H9 (cell line): Measurements from ENCODE around the gene KRTAP19-4. TPM values are rescaled to one million over a fixed set of nuclear protein-coding genes. Genes with fewer than 3 reads are reported as not detected.
"Not testable (repeated sequence)": the region's sequence is repeated elsewhere in the genome, so short reads cannot be mapped to it uniquely, and the experiment has no call there.

ENCODE experiments used
- DNase-seq: peaks from one replicate; pipeline ENCODE4 v3.0.0-alpha.2; 2017
- H2AFZ ChIP-seq: one replicate; pipeline ENCODE4 v1.6.1; 2013; ENCODE audit warnings: mild to moderate bottlenecking, low read length, control low read depth, moderate library complexity
- H2AK5ac ChIP-seq: 2 replicates; pipeline ENCODE4 v1.6.1; 2013; ENCODE audit warnings: low read length, control low read depth, mixed read lengths; ENCODE audit not compliant: insufficient read length
- H2BK120ac ChIP-seq: one replicate; pipeline ENCODE4 v1.6.1; 2013; ENCODE audit warnings: low read depth, mild to moderate bottlenecking, low read length, control low read depth, inconsistent platforms; ENCODE audit not compliant: poor library complexity, severe bottlenecking
- H2BK12ac ChIP-seq: 2 replicates; pipeline ENCODE4 v1.6.1; 2013; ENCODE audit warnings: low read length, control low read depth, mixed read lengths, low read depth; ENCODE audit not compliant: insufficient read length
- H2BK15ac ChIP-seq: 2 replicates; pipeline ENCODE4 v1.6.1; 2013; ENCODE audit warnings: low read depth, low read length, control low read depth
- H2BK20ac ChIP-seq: one replicate; pipeline ENCODE4 v1.6.1; 2013; ENCODE audit warnings: low read depth, mild to moderate bottlenecking, low read length, control low read depth, inconsistent platforms; ENCODE audit not compliant: poor library complexity, severe bottlenecking
- H2BK5ac ChIP-seq: 2 replicates; pipeline ENCODE4 v1.6.1; 2013; ENCODE audit warnings: low read length, control low read depth, mixed read lengths; ENCODE audit not compliant: insufficient read length
- H3K14ac ChIP-seq: 2 replicates; pipeline ENCODE4 v1.6.1; 2013; ENCODE audit warnings: low read length, control low read depth; ENCODE audit not compliant: insufficient read depth
- H3K18ac ChIP-seq: 2 replicates; pipeline ENCODE4 v1.6.1; 2013; ENCODE audit warnings: low read depth, mild to moderate bottlenecking, mixed read lengths, low read length, control low read depth; ENCODE audit not compliant: insufficient read length
- H3K23ac ChIP-seq: 2 replicates; pipeline ENCODE4 v1.6.1; 2013; ENCODE audit warnings: low read length, control low read depth, mixed read lengths, low read depth; ENCODE audit not compliant: insufficient read length
- H3K23me2 ChIP-seq: 2 replicates; pipeline ENCODE4 v1.6.1; 2013; ENCODE audit warnings: low read depth, mild to moderate bottlenecking, mixed read lengths, low read length, control low read depth; ENCODE audit not compliant: insufficient read length, poor library complexity, severe bottlenecking
- H3K27ac ChIP-seq: 2 replicates; pipeline ENCODE4 v1.5.1; 2013; ENCODE audit warnings: low read length, control low read depth, mixed read lengths, low read depth; ENCODE audit not compliant: insufficient read length
- H3K27me3 ChIP-seq: 2 replicates; pipeline ENCODE4 v1.6.1; 2013; ENCODE audit warnings: low read length, control low read depth, inconsistent platforms; ENCODE audit not compliant: insufficient read depth
- H3K4ac ChIP-seq: 2 replicates; pipeline ENCODE4 v1.6.1; 2013; ENCODE audit warnings: low read depth, mild to moderate bottlenecking, control low read depth, inconsistent platforms, low read length, moderate library complexity
- H3K4me1 ChIP-seq: 2 replicates; pipeline ENCODE4 v1.6.1; 2013; ENCODE audit warnings: low read length, control low read depth, inconsistent platforms; ENCODE audit not compliant: insufficient read depth
- H3K4me2 ChIP-seq: 2 replicates; pipeline ENCODE4 v1.6.1; 2013; ENCODE audit warnings: low read length, control low read depth, mixed read lengths; ENCODE audit not compliant: insufficient read length, insufficient read depth
- H3K56ac ChIP-seq: 2 replicates; pipeline ENCODE4 v1.6.1; 2013; ENCODE audit warnings: low read depth, mild to moderate bottlenecking, mixed read lengths, low read length, control low read depth; ENCODE audit not compliant: insufficient read length
- H3K79me1 ChIP-seq: 2 replicates; pipeline ENCODE4 v1.6.1; 2013; ENCODE audit warnings: low read depth, mild to moderate bottlenecking, moderate library complexity, low read length, control low read depth, inconsistent platforms; ENCODE audit not compliant: insufficient read depth, poor library complexity, severe bottlenecking
- H3K79me2 ChIP-seq: 2 replicates; pipeline ENCODE4 v1.6.1; 2013; ENCODE audit warnings: low read length, control low read depth, inconsistent platforms; ENCODE audit not compliant: insufficient read depth
- H3K9ac ChIP-seq: 2 replicates; pipeline ENCODE4 v1.6.1; 2013; ENCODE audit warnings: low read length, control low read depth, mixed read lengths; ENCODE audit not compliant: insufficient read length; ENCODE audit errors: extremely low read depth
- H3K9me3 ChIP-seq: one replicate; pipeline ENCODE4 v1.6.1; 2013; ENCODE audit warnings: low read depth, low read length, inconsistent platforms; ENCODE audit not compliant: control insufficient read depth
- H3T11ph ChIP-seq: one replicate; pipeline ENCODE4 v1.6.1; 2013; ENCODE audit warnings: mild to moderate bottlenecking, low read length, control low read depth, inconsistent platforms
- H4K20me1 ChIP-seq: one replicate; pipeline ENCODE4 v1.6.1; 2013; ENCODE audit not compliant: control insufficient read depth, insufficient read length, insufficient read depth
- H4K5ac ChIP-seq: 2 replicates; pipeline ENCODE4 v1.6.1; 2013; ENCODE audit warnings: low read depth, mild to moderate bottlenecking, mixed read lengths, low read length, control low read depth; ENCODE audit not compliant: insufficient read length
- H4K8ac ChIP-seq: replicated peaks from 2 replicates; pipeline ENCODE4 v1.6.1; 2013; ENCODE audit warnings: low read length, control low read depth, mixed read lengths, low read depth; ENCODE audit not compliant: insufficient read length
- H4K91ac ChIP-seq: 2 replicates; pipeline ENCODE4 v1.6.1; 2013; ENCODE audit warnings: low read depth, mild to moderate bottlenecking, moderate library complexity, mixed read lengths, low read length, control low read depth; ENCODE audit not compliant: insufficient read length
- H3K27ac Mint-ChIP-seq, 3 experiments: 2 replicates in 2 of 3; 3 replicates in 1 of 3; pipeline ENCODE4 v1.8.0; 2020 to 2021; ENCODE audit warnings: mixed read lengths in 3 of 3, mild to moderate bottlenecking in 1 of 3, moderate library complexity in 1 of 3
- H3K27me3 Mint-ChIP-seq: 2 replicates; pipeline ENCODE4 v1.8.0; 2021; ENCODE audit warnings: low read depth, mild to moderate bottlenecking, moderate library complexity, mixed read lengths
- H3K36me3 Mint-ChIP-seq, 3 experiments: 2 replicates in 2 of 3; 3 replicates in 1 of 3; pipeline ENCODE4 v1.8.0; 2020 to 2021; ENCODE audit warnings: low read depth in 3 of 3, mixed read lengths in 3 of 3; ENCODE audit not compliant: insufficient read depth in 1 of 3
- H3K4me1 Mint-ChIP-seq, 2 experiments: 2 replicates each; pipeline ENCODE4 v1.8.0; 2020; ENCODE audit warnings: mixed read lengths in 2 of 2
- H3K4me3 Mint-ChIP-seq, 2 experiments: 2 replicates in 1 of 2; 3 replicates in 1 of 2; pipeline ENCODE4 v1.8.0; 2020 to 2021; ENCODE audit warnings: mild to moderate bottlenecking in 2 of 2, mixed read lengths in 2 of 2, moderate library complexity in 1 of 2
- H3K9me3 Mint-ChIP-seq, 2 experiments: 2 replicates in 1 of 2; 3 replicates in 1 of 2; pipeline ENCODE4 v1.8.0; 2020; ENCODE audit warnings: mild to moderate bottlenecking in 2 of 2, mixed read lengths in 2 of 2, moderate library complexity in 1 of 2
- WGBS: extraction: QIAGEN DNeasy Blood & Tissue Kit; methylation state at CpG from one replicate; pipeline ENCODE4 v1.1.7; 2013; ENCODE audit warnings: missing lambda C conversion rate, low lambda C conversion rate, mixed read lengths; ENCODE audit not compliant: insufficient read length; ENCODE audit errors: extremely low coverage; 5-methylcytosine and 5-hydroxymethylcytosine counted together
- total RNA-seq: library from RNA; stranded (reverse); gene quantifications from 2 replicates; pipeline ENCODE4 v1.2.1, GENCODE V29; 2021
- TF ChIP-seq, protein P1 (sequence below): fragments of 200-600 bp; sonication (generic); conservative IDR thresholded peaks from 3 replicates; pipeline ENCODE4 v1.8.0; 2021; ENCODE audit warnings: antibody characterized with exemption, mild to moderate bottlenecking

Gene KRTAP19-4
- total RNA-seq, 1 experiment from 2014 or later = not detected

DNA sequence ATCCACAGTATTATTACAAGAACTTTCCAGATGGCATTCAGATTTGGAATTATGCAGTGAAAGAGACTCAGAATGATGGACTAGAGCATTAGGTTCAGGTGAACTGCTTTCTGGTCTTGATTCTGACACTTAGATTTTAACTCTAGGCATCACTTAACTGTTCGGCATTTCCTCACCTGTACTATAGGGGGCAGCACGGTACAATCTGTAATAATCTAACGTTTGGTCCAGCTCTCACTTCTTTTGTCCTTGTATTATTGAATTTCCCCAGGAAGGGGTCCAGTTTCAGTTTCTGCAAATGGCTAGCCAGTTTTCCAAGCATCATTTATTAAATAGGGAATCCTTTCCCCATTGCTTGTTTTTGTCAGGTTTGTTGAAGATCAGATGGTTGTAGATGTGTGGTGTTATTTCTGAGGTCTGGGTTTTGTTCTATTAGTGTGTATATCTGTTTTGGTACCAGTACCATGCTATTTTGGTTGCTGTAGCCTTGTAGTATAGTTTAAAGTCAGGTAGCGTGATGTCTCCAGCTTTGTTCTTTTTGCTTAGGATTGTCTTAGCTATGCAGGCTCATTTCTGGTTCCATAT is 8.7 kb upstream of the KRTAP19-4 start:
- not testable (repeated sequence) for H3K27ac Mint-ChIP-seq, H2BK120ac ChIP-seq, H3K9me3 ChIP-seq, H3K27ac ChIP-seq, H3K56ac ChIP-seq, H4K5ac ChIP-seq, H3K23me2 ChIP-seq, H3K79me2 ChIP-seq, H3K79me1 ChIP-seq, H3K14ac ChIP-seq, H2AK5ac ChIP-seq, DNase-seq, H3K36me3 Mint-ChIP-seq, H2BK12ac ChIP-seq, H4K91ac ChIP-seq, H2AFZ ChIP-seq, H3K4ac ChIP-seq, H3K4me3 Mint-ChIP-seq, H3K27me3 Mint-ChIP-seq, H4K8ac ChIP-seq, H3K4me2 ChIP-seq, H2BK20ac ChIP-seq, H3K9ac ChIP-seq, H3K4me1 Mint-ChIP-seq, H2BK5ac ChIP-seq, H2BK15ac ChIP-seq, H4K20me1 ChIP-seq, H3K4me1 ChIP-seq, H3K23ac ChIP-seq, H3T11ph ChIP-seq, H3K27me3 ChIP-seq, H3K18ac ChIP-seq
- H3K9me3 Mint-ChIP-seq = peaks cover 0 to 12% of the 10 kb centered on the region in 2 experiments; a peak in 1 of 5 replicates
- WGBS = no CpG with 5 or more reads among the region's 4 CpGs
- TF ChIP-seq, protein P1, sequence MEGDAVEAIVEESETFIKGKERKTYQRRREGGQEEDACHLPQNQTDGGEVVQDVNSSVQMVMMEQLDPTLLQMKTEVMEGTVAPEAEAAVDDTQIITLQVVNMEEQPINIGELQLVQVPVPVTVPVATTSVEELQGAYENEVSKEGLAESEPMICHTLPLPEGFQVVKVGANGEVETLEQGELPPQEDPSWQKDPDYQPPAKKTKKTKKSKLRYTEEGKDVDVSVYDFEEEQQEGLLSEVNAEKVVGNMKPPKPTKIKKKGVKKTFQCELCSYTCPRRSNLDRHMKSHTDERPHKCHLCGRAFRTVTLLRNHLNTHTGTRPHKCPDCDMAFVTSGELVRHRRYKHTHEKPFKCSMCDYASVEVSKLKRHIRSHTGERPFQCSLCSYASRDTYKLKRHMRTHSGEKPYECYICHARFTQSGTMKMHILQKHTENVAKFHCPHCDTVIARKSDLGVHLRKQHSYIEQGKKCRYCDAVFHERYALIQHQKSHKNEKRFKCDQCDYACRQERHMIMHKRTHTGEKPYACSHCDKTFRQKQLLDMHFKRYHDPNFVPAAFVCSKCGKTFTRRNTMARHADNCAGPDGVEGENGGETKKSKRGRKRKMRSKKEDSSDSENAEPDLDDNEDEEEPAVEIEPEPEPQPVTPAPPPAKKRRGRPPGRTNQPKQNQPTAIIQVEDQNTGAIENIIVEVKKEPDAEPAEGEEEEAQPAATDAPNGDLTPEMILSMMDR = peak; percentile 66
